Esophagus squamous epithelium (tissue), 4 donors: ENCODE measurements around the gene PMEPA1.

Experiments used
- CTCF ChIP-seq, 6 experiments: fragments of 450-650 bp in 4 of 6; fragments of 200-600 bp in 2 of 6; sonication (generic) in 2 of 6; IDR thresholded peaks; one replicate each; pipeline ENCODE4 v1.5.1; 2016 to 2019; ENCODE audit warnings: antibody characterized with exemption in 6 of 6, mild to moderate bottlenecking in 4 of 6, moderate library complexity in 4 of 6
- POLR2A ChIP-seq, 4 donors: fragments of 450-650 bp; IDR thresholded peaks; one replicate each; pipeline ENCODE4 v1.6.1; 2017; ENCODE audit warnings: antibody characterized with exemption in 4 of 4, mild to moderate bottlenecking in 4 of 4, moderate library complexity in 3 of 4

DNA sequence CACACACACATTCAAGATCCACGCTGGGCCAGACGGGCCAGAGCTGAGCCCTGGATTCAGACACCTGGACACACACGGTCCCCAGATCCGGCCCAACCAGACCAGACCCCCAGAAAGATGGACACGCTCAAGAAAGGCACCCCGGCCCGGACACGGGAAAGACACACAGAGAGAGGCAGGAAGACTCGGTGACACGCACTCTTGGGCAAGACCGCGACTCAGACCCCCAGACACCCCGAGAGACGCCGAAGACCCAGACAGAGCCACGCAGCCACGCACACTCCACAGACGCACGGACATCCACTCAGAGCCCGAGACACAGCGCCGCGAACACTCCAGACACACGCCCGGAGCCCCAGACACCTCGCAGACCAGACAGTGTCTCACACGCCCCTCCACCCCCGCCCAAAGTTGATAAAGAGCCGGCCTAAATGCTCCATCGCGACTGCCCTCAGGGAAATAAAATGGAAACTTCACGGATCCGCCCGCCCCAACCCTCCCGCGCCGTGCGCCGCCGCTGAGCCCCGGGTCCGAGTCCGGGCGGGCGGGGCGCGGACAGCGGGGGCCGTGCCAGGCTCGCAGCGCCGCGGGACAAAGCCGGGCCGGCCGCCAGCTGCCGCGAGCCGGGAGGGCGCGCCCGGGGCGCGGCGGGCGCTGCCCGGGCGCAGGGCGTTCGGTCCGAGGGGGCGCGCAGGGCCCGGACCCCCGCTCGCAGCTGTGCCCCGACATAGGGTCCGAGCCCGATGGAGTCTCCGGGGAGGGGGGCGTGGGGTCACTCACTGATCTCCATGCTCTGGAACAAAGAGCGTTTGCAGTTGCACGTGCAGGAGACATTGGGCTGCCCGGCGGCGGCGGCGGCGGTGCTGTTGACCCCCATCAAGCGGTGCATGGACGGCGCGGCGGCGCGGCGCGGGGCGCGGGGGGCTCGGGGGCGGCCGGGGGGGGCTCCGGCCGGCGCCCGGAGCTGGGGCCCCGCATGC lies 831 bp downstream of the PMEPA1 start:
- TF ChIP-seq CTCF (IDR thresholded peaks at IDR 0.05) (no peak), POLR2A (IDR thresholded peaks at IDR 0.05) (no peak)
